HEK293 (cell line): ENCODE measurements around the gene MPEG1.

Source experiments
- CTCF ChIA-PET: fragments of 350-600 bp; formaldehyde crosslinking; extraction: SDS; loops from one replicate; lab custom pipeline; 2021; ENCODE audit warnings: antibody characterized with exemption; lab: Yijun Ruan, JAX
- POLR2A ChIA-PET: fragments of 300-600 bp; formaldehyde crosslinking; extraction: SDS; loops from one replicate; lab custom pipeline; 2020; ENCODE audit warnings: antibody characterized with exemption, inconsistent platforms; lab: Yijun Ruan, JAX
- H3K27ac ChIP-seq: fragments of 200-500 bp; sonication (Bioruptor generic); 2 replicates; pipeline ENCODE4 v1.5.1; 2014; ENCODE audit warnings: low read depth, low read length, control low read depth, inconsistent platforms; ENCODE audit errors: extremely low read depth
- H3K36me3 ChIP-seq, 2 experiments: fragments of 200-500 bp in 1 of 2; sonication (Bioruptor generic) in 1 of 2; 1 replicate in 1 of 2; 2 replicates in 1 of 2; pipeline ENCODE4 v1.5.1; 2014 to 2017; ENCODE audit warnings: inconsistent platforms in 2 of 2, low read length in 2 of 2; ENCODE audit not compliant: control insufficient read depth in 2 of 2, insufficient read depth in 1 of 2
- H3K4me1 ChIP-seq: fragments of 200-500 bp; sonication (Bioruptor generic); 2 replicates; pipeline ENCODE4 v1.5.1; 2014; ENCODE audit warnings: mild to moderate bottlenecking, low read length, inconsistent platforms; ENCODE audit not compliant: control insufficient read depth, insufficient read depth
- H3K4me3 ChIP-seq: 2 replicates; pipeline ENCODE4 v1.5.1; 2011; ENCODE audit warnings: low read depth, mild to moderate bottlenecking, control low read depth, low read length, moderate library complexity
- H3K9me3 ChIP-seq: fragments of 200-500 bp; sonication (Bioruptor generic); 2 replicates; pipeline ENCODE4 v1.5.1; 2014; ENCODE audit warnings: low read depth, low read length, inconsistent platforms; ENCODE audit not compliant: control insufficient read depth, insufficient read depth
- GFI1B ChIP-seq: fragments of 450-650 bp; formaldehyde crosslinking; IDR thresholded peaks from 2 replicates; pipeline ENCODE4 v1.5.1; 2016; ENCODE audit warnings: missing biosample characterization, missing genetic modification characterization
- GLIS2 ChIP-seq: fragments of 450-650 bp; formaldehyde crosslinking; IDR thresholded peaks from 2 replicates; pipeline ENCODE4 v1.5.1; 2016; ENCODE audit warnings: missing biosample characterization, missing genetic modification characterization
- HOXD13 ChIP-seq: sonication (generic); formaldehyde crosslinking; IDR thresholded peaks from 2 replicates; pipeline ENCODE4 v1.8.0; 2022; ENCODE audit warnings: missing genetic modification reagents, borderline replicate concordance
- KLF7 ChIP-seq: fragments of 450-650 bp; formaldehyde crosslinking; IDR thresholded peaks from 2 replicates; pipeline ENCODE4 v1.5.1; 2016; ENCODE audit warnings: missing biosample characterization, missing genetic modification characterization, borderline replicate concordance
- KLF8 ChIP-seq: fragments of 450-650 bp; formaldehyde crosslinking; IDR thresholded peaks from 2 replicates; pipeline ENCODE4 v1.5.1; 2016; ENCODE audit warnings: missing biosample characterization, missing genetic modification characterization
- OVOL3 ChIP-seq: fragments of 450-650 bp; formaldehyde crosslinking; IDR thresholded peaks from 2 replicates; pipeline ENCODE4 v1.5.1; 2016; ENCODE audit warnings: missing biosample characterization, missing genetic modification characterization
- PRDM10 ChIP-seq: fragments of 450-650 bp; formaldehyde crosslinking; IDR thresholded peaks from 2 replicates; pipeline ENCODE4 v1.5.1; 2016; ENCODE audit warnings: missing biosample characterization, missing genetic modification characterization
- SP7 ChIP-seq: fragments of 450-650 bp; formaldehyde crosslinking; IDR thresholded peaks from 2 replicates; pipeline ENCODE4 v1.5.1; 2016; ENCODE audit warnings: missing biosample characterization, missing genetic modification characterization
- YY2 ChIP-seq: fragments of 450-650 bp; formaldehyde crosslinking; IDR thresholded peaks from 2 replicates; pipeline ENCODE4 v1.5.1; 2016; ENCODE audit warnings: missing biosample characterization, missing genetic modification characterization
- ZBTB1 ChIP-seq: fragments of 450-650 bp; formaldehyde crosslinking; IDR thresholded peaks from 2 replicates; pipeline ENCODE4 v1.5.1; 2016; ENCODE audit warnings: missing biosample characterization, missing genetic modification characterization
- ZBTB20 ChIP-seq: fragments of 450-650 bp; formaldehyde crosslinking; IDR thresholded peaks from 2 replicates; pipeline ENCODE4 v1.5.1; 2016; ENCODE audit warnings: missing biosample characterization, missing genetic modification characterization
- ZNF121 ChIP-seq: fragments of 450-650 bp; formaldehyde crosslinking; IDR thresholded peaks from 2 replicates; pipeline ENCODE4 v1.5.1; 2016; ENCODE audit warnings: missing biosample characterization, missing genetic modification characterization
- ZNF140 ChIP-seq: fragments of 450-650 bp; formaldehyde crosslinking; IDR thresholded peaks from 2 replicates; pipeline ENCODE4 v1.5.1; 2016; ENCODE audit warnings: missing biosample characterization, missing genetic modification characterization
- ZNF311 ChIP-seq: fragments of 450-650 bp; formaldehyde crosslinking; IDR thresholded peaks from 2 replicates; pipeline ENCODE4 v1.5.1; 2017; ENCODE audit warnings: missing biosample characterization, missing genetic modification characterization, borderline replicate concordance
- ZNF335 ChIP-seq: fragments of 450-650 bp; formaldehyde crosslinking; conservative IDR thresholded peaks from 2 replicates; pipeline ENCODE4 v1.5.1; 2016; ENCODE audit warnings: missing biosample characterization, missing genetic modification characterization
- ZNF366 ChIP-seq: fragments of 450-650 bp; formaldehyde crosslinking; conservative IDR thresholded peaks from 2 replicates; pipeline ENCODE4 v1.5.1; 2016; ENCODE audit warnings: missing biosample characterization, missing genetic modification characterization
- ZNF473 ChIP-seq: fragments of 450-650 bp; formaldehyde crosslinking; IDR thresholded peaks from 2 replicates; pipeline ENCODE4 v1.5.1; 2017; ENCODE audit warnings: missing biosample characterization, missing genetic modification characterization
- ZNF510 ChIP-seq: fragments of 450-650 bp; formaldehyde crosslinking; IDR thresholded peaks from 2 replicates; pipeline ENCODE4 v1.5.1; 2018; ENCODE audit warnings: mild to moderate bottlenecking, missing genetic modification characterization, missing biosample characterization; ENCODE audit not compliant: insufficient replicate concordance
- ZNF521 ChIP-seq: fragments of 450-650 bp; formaldehyde crosslinking; IDR thresholded peaks from 2 replicates; pipeline ENCODE4 v1.5.1; 2017; ENCODE audit warnings: missing biosample characterization, mild to moderate bottlenecking, missing genetic modification characterization
- ZNF580 ChIP-seq: fragments of 450-650 bp; formaldehyde crosslinking; IDR thresholded peaks from 2 replicates; pipeline ENCODE4 v1.5.1; 2016; ENCODE audit warnings: missing biosample characterization, missing genetic modification characterization
- ZNF596 ChIP-seq: fragments of 450-650 bp; IDR thresholded peaks from 2 replicates; pipeline ENCODE4 v1.5.0; 2018; ENCODE audit warnings: missing biosample characterization, mild to moderate bottlenecking, missing genetic modification characterization, moderate library complexity
- ZNF664 ChIP-seq: fragments of 450-650 bp; formaldehyde crosslinking; IDR thresholded peaks from 2 replicates; pipeline ENCODE4 v1.5.1; 2016; ENCODE audit warnings: missing biosample characterization, missing genetic modification characterization
- ZSCAN16 ChIP-seq: fragments of 450-650 bp; formaldehyde crosslinking; IDR thresholded peaks from 2 replicates; pipeline ENCODE4 v1.5.1; 2016; ENCODE audit warnings: missing biosample characterization, missing genetic modification characterization
- ZSCAN23 ChIP-seq: fragments of 450-650 bp; formaldehyde crosslinking; IDR thresholded peaks from 2 replicates; pipeline ENCODE4 v1.5.1; 2016; ENCODE audit warnings: missing biosample characterization, missing genetic modification characterization
- TF ChIP-seq, protein P1 (sequence below): fragments of 450-650 bp; formaldehyde crosslinking; IDR thresholded peaks from 2 replicates; pipeline ENCODE4 v1.5.1; 2017; ENCODE audit warnings: missing biosample characterization, missing genetic modification characterization

MPEG1 gene

DNA sequence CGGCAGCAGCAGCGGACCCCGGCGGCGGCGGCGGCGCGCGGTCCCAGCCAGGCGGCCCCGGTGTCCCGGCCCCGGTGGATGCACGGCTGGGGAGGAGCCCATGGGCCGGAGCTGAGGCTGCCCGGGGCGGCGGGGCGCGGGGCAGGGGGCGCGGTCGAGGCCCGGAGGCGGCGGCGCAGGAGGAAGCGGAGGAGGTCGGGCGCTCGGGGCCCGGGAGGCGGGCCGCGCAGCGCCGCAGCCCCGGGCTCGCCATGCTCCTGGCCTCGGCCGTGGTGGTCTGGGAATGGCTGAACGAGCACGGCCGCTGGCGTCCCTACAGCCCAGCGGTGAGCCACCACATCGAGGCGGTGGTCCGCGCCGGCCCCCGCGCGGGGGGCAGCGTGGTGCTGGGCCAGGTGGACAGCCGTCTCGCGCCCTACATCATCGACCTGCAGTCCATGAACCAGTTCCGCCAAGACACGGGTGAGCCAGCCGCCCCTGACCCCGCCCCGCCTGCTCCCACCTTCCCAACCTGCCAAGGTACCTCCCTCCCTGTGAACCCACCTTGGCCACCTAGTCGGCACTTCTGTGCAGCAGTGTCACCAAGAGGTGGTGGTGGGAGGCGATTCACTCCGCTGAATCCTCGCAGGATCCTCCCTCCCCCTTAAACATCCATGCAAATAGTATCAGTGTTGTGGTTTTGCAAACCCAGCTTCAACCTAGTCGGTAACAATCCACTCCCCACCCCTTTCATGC, 40.2 kb downstream of the MPEG1 start:
- ChIA-PET CTCF (interaction anchor here (0.5 to 6.7 kb wide), 31 partner anchors 9 to 1412 kb away, joined by 3 to 78 read pairs (median 6); partner anchors contain the start of genes FAM111A, MPEG1, OR5A1 and OR5A2), POLR2A (interaction anchor here (1.3 to 2.6 kb wide), 3 partner anchors 14 to 66 kb away, joined by 4 to 11 read pairs (median 4); partner anchors contain the start of gene FAM111B)
- Histone ChIP-seq H3K36me3 (no peaks in the 10 kb centered on the region), H3K4me1 (no peaks in the 10 kb centered on the region; the same call in 1 of the 2 replicates), H3K9me3 (no peaks in the 10 kb centered on the region), H3K4me3 (peak overlapping the region; percentile 41), H3K27ac (no peak overlapping the region)
- TF ChIP-seq GLIS2 (tag by site-specific recombination) (0 out of 2 replicates have a peak, but pooled peaks have one; percentile 25), HOXD13 (no peak), YY2 (tag by site-specific recombination) (no peak)

GRCh38 chr11:59171508-59172322, 41.0 kb downstream of the MPEG1 start, which contains the start of gene DTX4:
Gene DTX4 (plus strand): TSS chr11:59172132. CDS start chr11:59172596, 464 bp downstream.
- ChIA-PET POLR2A (interaction anchor here (0.7 to 2.6 kb wide), 4 partner anchors 15 to 93 kb away, joined by 3 to 11 read pairs (median 4); partner anchors contain the start of gene FAM111B), CTCF (interaction anchor here (0.5 to 6.7 kb wide), 42 partner anchors 10 to 1645 kb away, joined by 3 to 78 read pairs (median 5); partner anchors contain the start of genes FAM111A, MPEG1, OR5A1 and OR5A2)
- peak within 1 kb of the TSS; percentile 41 for H3K4me3 ChIP-seq
- no peaks in the 10 kb centered on the region; the same call in 1 of the 2 replicates for H3K4me1 ChIP-seq
- H3K27ac ChIP-seq, result no peak within 1 kb of the TSS; the same call in 1 of the 2 replicates
- no peaks in the 10 kb centered on the region for H3K9me3 ChIP-seq
- H3K36me3 ChIP-seq, result no peaks in the 10 kb centered on the region
- TF ChIP-seq ZNF664 (tag by site-specific recombination) (no peak), ZNF580 (tag by site-specific recombination) (no peak), ZNF121 (tag by site-specific recombination) (0 out of 2 replicates have a peak, but pooled peaks have one; percentile 8), ZSCAN16 (no peak), ZNF473 (tag by site-specific recombination) (no peak), ZNF521 (no peak), ZSCAN23 (tag by site-specific recombination) (0 out of 2 replicates have a peak, but pooled peaks have one; percentile 56), ZNF140 (tag by site-specific recombination) (no peak), ZNF510 (tag by site-specific recombination) (no peak), ZNF366 (peak; percentile 40; the same call in 1 of the 2 replicates), PRDM10 (tag by site-specific recombination) (peak; percentile 89), ZBTB20 (tag by site-specific recombination) (peak; percentile 75), KLF7 (tag by site-specific recombination) (0 out of 2 replicates have a peak, but pooled peaks have one; percentile 11), ZBTB1 (peak; percentile 68; the same call in 1 of the 2 replicates), ZNF335 (tag by site-specific recombination) (peak; percentile 100), ZNF596 (tag by site-specific recombination) (no peak), SP7 (peak; percentile 76), OVOL3 (tag by site-specific recombination) (no peak), GFI1B (tag by site-specific recombination) (no peak), KLF8 (peak; percentile 60; the same call in 1 of the 2 replicates), ZNF311 (no peak)
- TF ChIP-seq, protein P1, sequence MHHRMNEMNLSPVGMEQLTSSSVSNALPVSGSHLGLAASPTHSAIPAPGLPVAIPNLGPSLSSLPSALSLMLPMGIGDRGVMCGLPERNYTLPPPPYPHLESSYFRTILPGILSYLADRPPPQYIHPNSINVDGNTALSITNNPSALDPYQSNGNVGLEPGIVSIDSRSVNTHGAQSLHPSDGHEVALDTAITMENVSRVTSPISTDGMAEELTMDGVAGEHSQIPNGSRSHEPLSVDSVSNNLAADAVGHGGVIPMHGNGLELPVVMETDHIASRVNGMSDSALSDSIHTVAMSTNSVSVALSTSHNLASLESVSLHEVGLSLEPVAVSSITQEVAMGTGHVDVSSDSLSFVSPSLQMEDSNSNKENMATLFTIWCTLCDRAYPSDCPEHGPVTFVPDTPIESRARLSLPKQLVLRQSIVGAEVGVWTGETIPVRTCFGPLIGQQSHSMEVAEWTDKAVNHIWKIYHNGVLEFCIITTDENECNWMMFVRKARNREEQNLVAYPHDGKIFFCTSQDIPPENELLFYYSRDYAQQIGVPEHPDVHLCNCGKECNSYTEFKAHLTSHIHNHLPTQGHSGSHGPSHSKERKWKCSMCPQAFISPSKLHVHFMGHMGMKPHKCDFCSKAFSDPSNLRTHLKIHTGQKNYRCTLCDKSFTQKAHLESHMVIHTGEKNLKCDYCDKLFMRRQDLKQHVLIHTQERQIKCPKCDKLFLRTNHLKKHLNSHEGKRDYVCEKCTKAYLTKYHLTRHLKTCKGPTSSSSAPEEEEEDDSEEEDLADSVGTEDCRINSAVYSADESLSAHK (tag by site-specific recombination), result no peak
